HG03159 (cell line): ENCODE results near the gene FGF16.
"Not testable (repeated sequence)": the region's sequence is repeated elsewhere in the genome, so short reads cannot be mapped to it uniquely, and the experiment has no call there.

ENCODE experiments used
- ATAC-seq: cut with Tn5 transposase; IDR thresholded peaks from one replicate; pipeline ENCODE4 v1.9.1; 2021; ENCODE audit warnings: mild to moderate bottlenecking, moderate library complexity; ENCODE audit not compliant: unreplicated experiment

Gene FGF16

GRCh38 chrX:77446029-77446585 is 1.1 kb upstream of the FGF16 start:
- no peak for ATAC-seq

DNA sequence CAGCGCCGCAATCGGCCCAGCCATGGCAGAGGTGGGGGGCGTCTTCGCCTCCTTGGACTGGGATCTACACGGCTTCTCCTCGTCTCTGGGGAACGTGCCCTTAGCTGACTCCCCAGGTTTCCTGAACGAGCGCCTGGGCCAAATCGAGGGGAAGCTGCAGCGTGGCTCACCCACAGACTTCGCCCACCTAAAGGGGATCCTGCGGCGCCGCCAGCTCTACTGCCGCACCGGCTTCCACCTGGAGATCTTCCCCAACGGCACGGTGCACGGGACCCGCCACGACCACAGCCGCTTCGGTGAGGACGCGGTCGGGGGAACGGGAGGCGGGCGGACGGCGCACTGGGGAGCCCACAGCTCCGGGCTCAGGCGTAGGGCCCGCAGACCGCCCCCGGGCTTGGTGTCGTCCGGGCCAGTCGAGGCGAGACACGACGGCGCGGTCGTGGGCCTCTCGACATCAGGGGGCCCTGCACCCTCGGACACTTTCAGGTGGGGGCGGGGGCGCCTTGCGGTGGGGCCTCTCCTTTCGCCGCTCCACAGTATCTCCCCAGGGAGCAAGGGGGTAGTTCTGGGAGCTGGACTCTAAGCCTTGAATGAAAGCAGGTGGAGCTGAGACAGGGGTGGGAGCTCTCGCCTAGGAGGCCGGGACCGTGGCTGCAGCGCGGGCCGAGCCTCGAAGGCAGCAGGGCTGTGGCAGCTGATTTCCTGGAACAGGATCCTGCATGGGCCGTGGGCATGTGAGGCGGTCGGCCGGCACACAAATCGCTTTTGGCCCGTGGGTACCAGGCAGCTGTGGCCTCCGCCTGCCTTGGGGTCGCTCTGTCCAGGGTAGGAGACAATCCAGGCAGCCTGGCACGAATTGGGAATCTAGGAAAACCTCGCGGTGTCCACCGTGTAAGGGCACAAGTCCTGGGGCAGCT is 722 bp downstream of the FGF16 start:
- no peak for ATAC-seq

DNA sequence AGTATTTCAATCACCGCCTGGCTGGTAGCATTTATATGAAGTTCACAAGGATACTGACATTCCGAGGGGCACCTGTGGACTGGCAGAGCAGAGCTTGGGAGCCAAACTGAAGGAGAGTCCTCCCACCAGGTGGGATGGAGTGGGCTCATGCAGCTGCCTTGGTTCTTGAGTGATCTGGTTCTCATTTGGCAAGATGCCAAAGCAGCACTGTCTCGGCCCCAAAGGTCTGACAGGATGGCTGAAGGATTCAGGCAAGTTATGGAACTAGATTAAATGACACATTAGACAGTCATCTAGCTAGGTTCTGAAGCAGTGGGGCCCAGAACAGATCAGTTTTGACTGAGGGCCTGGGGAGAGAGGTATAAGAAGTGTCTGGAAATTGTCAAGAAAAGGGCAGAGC is 3.2 kb downstream of the FGF16 start:
- no peak for ATAC-seq

- no peak for ATAC-seq
Observed at GRCh38 chrX:77450996-77451395, 3.8 kb downstream of the FGF16 start.

DNA sequence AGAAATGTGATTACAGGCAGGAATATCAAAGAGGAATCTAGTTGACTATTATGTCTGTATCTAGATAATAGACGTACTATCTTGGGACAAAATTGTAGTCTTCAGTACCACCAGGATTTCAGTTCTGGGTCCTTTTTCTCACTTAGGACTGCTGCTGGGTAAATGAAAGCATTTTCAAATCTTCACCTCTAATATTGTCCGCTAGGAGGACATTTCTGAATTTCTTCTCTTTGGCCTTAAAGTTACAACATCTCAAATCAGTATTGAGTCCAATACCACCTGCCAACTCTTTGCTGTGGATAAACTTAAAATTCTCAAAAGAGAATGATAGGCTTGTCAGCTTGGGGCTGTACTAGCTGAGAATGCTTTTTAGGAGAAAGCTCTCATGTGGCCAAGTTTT is 6.0 kb downstream of the FGF16 start:
- ATAC-seq = no peak

GRCh38 chrX:77455437-77455836 is 8.2 kb downstream of the FGF16 start:
- ATAC-seq = no peak

- no peak for ATAC-seq
Observed at GRCh38 chrX:77484045-77484444, 36.9 kb downstream of the FGF16 start.

DNA sequence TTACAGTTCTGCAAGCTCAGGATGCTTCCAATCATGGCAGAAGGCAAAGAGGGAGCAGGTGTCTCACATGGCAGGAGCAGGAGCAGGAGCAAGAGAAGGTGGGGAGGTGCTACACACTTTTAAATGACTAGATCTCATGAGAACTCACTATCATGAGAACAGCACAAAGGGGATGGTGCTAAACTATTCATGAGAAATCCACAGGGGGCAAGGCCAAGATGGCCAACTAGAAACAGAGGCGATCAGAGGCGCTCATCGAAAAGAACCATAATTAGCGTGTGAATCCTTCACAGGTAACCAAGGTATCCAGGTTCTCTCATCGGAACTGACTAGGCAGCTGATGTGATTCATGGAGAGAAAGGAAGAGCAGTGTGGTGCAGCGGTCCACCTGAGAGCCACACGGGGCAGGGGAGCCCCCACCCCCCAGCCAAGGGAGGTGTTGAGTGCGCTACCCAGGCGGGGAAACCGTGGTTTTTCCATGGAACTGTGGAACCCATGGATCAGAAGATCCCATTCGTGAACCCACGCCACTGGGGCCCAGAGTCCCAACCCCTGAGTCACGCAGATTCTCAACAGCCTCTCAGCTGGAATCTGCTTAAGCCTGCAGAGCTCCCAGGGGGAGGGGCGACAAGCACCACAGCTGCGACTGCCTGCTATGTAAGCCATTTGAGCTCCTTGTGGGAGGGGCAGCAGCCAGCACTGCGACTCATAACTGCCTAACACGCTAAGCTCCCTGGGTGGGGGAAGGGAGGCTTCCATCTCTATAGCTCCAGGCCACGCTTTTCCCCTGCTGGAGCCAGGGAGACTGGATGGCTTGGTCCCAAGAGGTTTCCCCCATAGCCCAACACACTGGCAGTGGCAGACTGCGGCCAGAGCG is 46.7 kb downstream of the FGF16 start:
- ATAC-seq = no peak

DNA sequence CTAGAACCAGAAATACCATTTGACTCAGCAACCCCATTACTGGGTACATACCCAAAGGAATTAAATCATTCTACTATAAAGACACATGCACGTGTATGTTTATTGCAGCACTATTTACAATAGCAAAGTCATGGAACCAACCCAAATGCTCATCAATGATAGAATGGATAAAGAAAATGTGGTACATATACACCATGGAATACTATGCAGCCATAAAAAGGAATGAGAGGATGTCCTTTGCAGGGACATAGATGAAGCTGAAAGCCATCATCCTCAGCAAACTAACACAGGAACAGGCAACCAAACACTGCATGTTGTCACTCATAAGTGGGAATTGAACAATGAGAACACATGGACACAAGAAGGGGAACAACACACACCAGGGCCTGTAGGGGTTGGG is 53.0 kb downstream of the FGF16 start:
- not testable (repeated sequence) for ATAC-seq

GRCh38 chrX:77502951-77503525 is 55.8 kb downstream of the FGF16 start:
- no peak for ATAC-seq

GRCh38 chrX:77505227-77505626 is 58.0 kb downstream of the FGF16 start:
- no peak for ATAC-seq
